ENCODE measurements around the gene BIK.

- TF ChIP-seq CTCF (IDR thresholded peaks at IDR 0.05; ENCODE audit: low read length) (no peak), EZH2 (optimal IDR thresholded peaks at IDR 0.05; ENCODE audit: low read depth, low read length) (no peak), EZH2phosphoT487 (IDR thresholded peaks at IDR 0.05; ENCODE audit: low read length) (no peak)
These were observed 25.0 kb downstream of the BIK start for GRCh38 chr22:43135565-43135964.

All from MM.1S (cell line).